CD1c-positive myeloid dendritic cell (primary cell): ENCODE data around the gene MPP2.
"Not testable (repeated sequence)": the region's sequence is repeated elsewhere in the genome, so short reads cannot be mapped to it uniquely, and the experiment has no call there.

Experiments
- DNase-seq: peaks from one replicate; pipeline ENCODE4 v3.0.0-alpha.2; 2016; ENCODE audit errors: extremely low spot score

The MPP2 gene

GRCh38 chr17:43846963-43847371, 60.4 kb downstream of the MPP2 start, which contains the start of gene CD300LG:
TSS of gene CD300LG (plus strand) at chr17:43847176. CDS start at chr17:43847217, 41 bp downstream.
- peak; percentile 75 for DNase-seq

DNA sequence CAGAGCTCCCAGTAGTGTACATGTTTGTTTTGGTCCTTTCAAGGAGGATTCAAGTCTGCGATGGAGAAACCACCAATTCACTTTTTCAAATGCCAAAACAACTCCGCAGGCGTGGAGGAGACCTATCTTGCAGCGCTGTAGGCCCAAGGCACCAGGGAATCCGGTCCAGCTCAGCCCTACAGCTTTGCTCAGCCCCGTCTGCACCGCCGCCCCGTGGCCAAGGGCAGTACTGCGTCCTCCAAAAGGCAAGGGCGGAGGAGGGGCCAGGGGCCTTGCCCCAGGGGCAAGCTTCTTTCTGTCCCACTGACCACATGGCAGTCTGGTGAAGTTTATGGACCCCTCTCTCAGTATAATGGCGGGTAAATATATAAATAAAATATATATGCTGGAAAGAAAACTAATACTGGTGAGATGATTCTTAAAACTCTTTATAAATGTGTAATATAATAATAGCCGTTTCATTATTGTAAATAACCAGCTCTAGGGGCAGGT, 61.1 kb downstream of the MPP2 start:
- DNase-seq: peak; percentile 79

GRCh38 chr17:43845766-43846165, 61.6 kb downstream of the MPP2 start:
- DNase-seq: no peak

GRCh38 chr17:43844241-43844640, 63.1 kb downstream of the MPP2 start:
- no peak for DNase-seq

DNA sequence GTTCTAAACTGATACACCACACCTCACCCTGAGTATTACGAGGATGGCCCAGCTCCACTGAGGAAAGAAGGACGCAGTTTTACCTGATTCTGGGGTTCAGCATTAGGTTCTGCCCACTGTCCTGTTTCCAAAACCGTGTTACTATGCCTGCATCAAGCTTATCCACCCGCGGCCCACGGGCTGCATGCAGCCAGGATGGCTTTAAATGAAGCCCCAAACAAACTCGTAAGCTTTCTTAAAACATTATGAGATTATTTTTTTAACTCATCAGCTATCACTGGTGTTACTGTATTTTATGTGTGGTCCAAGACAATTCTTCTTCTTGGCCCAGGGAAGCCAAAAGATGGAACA, 64.4 kb downstream of the MPP2 start:
- no peak for DNase-seq

GRCh38 chr17:43842091-43842974, 65.0 kb downstream of the MPP2 start:
- not testable (repeated sequence) for DNase-seq

GRCh38 chr17:43841282-43841681, 66.1 kb downstream of the MPP2 start:
- DNase-seq: no peak

DNA sequence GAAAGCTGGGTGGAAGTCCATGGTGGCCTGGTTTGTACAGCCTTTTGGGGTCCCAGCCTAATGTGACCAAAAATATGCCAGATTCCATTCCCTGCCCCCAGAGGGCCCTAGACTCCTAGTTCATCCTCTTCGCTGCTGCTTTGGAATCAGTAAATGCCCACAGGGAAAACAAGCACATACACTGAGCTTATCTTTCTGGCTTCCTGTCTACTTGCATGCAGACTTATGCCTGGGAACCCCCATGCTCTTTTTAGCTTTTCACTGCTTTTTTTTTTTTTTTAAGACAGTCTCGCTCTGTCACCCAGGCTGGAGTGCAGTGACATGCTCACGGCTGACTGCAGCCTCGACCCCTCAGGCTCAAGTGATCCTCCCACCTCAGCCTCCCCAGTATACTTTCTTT, 66.5 kb downstream of the MPP2 start:
- no peak for DNase-seq

DNA sequence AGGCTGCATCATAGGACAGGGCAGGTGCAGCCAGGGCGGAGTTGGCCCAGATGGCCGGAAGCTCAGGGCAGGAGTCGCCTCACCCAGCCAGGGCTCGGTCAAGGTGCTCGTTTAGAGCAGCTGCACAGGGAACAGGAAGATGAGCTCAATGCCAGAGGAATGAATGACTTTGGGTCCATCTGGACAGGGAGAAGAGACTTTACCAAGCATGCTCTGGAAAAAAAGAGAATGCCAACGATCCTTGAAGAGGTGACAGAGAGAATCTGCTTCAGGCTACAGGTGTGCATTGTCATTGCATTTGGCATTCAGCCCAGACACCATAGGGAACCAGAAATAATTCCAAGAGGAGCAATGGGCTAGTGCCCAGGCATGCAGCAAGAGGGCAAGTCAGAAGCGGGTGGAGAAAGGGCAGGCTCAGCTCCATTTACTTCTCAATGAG, 67.6 kb downstream of the MPP2 start:
- DNase-seq: no peak

- no peak for DNase-seq
Measured at GRCh38 chr17:43834106-43834505, 73.2 kb downstream of the MPP2 start.

- DNase-seq: peak; percentile 53
Measured at GRCh38 chr17:43832976-43833829, 74.1 kb downstream of the MPP2 start, which contains the start of gene MPP3. TSS of gene MPP3 (minus strand) at chr17:43833146. CDS start at chr17:43831906, 1,240 bp downstream.

DNA sequence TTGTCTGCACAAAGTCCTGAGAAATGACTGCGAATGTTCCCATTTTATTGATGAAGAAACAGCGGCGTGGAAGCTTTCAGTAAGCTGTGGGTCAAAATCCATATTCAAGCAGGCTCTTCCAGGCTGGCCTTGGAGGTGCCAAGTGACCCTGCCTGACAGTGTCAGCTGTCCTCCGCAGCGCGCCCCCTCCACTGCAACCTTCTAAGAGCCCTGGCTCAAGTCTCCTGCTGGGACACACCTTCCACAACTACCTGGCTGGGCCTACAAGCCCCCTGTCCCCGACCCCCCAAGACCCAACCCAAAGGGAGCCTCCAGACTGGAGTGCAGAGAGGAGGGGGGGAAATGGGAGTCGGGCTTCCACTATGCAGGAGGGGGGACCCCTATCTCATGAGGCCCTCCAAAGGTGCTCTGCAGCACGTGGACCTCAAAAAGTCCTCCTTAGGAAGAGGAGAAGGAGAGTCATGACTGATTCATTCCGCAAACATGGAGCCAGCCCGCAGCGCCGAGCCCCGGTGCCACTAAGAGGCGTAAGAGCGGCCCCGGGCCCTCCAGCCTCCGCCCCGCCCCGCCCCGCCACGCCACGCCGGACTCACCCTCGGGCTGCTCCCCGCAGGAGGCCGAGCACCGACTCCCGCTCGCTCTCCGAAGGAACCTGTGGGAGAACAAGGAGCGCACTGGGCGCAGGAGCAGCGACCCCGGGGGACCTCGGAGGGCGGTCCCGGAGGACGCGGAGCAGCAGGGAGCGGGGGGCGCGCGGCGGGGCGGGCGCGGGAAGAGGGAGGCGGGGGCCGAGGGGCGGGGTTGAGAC, 75.0 kb downstream of the MPP2 start:
- DNase-seq: peak; percentile 13

DNA sequence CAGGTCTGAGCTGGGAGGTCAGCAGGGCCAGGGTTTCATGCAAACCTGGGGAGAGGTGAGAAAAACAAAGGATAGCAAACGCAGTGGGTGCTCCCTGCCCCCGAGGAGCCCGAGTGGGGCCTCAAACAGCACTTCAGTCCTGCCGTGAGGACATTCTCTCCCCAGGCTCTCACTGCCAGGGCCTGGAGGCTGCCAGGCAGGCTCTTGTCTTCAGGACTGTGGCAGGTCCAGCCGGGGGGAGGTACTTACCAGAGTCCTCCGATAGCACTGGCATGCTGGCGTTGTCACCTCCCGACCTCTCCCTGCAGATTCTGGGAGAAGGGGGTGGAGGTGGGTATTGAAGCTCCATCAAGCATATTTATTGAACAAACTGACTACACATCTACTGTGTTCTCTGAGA, 75.7 kb downstream of the MPP2 start:
- DNase-seq: no peak

- DNase-seq: peak; percentile 5
Measured at GRCh38 chr17:43830510-43831140, 76.7 kb downstream of the MPP2 start.

GRCh38 chr17:43829738-43830137, 77.6 kb downstream of the MPP2 start:
- no peak for DNase-seq

DNA sequence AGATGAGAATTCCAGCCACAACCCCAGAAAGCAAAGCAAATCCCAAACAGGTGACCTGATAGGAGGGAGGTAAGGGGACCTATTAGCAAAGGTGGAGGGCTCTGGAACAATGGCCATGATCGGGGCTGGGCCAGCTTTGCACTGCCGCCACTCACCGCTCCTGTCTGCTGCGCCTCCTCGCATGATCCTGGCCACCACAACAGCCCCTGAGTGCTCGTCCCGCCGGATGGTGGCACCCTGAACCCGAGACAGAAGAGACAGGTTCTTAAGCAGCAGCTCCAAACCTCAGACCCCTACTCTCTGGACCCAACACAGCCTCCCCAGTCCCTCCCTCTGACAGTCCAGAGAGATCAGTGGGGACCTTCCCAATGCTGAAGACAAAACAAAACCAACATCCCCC, 79.7 kb downstream of the MPP2 start:
- no peak for DNase-seq

DNA sequence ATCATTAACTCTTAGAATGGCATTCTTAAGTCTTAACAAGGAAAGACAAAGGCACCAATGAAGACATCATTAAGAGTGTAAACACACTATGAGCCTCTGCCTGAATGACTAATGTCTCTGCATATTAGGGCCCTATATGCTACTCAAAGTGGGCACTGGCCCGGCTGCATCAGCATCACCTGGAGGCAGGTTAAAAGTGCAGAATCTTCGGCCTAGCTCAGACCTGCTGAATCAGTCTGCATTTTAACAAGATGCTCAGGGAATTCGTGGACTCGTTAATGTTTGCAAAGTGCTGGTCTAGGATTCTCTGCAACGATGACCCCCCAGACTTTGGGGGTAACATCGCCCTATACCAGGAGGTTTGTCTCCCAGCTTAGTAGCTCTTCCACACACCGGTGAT, 81.1 kb downstream of the MPP2 start:
- DNase-seq: no peak

DNA sequence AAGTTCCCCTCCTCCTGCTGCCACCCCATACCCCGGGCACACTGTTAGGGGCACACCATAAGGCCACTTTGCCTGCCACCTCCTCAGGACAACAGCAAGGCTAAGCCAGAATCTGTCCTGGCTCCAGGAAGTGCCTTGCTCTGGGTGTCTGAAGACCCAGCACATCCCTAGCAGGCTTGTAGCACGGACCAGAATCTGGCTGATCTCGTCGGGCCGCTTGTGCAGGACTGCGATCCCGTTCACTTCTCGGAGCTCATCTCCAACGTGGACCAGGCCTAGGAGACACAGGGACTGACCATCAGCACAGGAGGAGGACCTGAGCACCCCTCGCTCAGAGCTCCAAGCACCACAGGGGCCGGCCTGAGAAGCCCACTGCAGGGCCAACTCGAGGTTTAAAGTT, 81.8 kb downstream of the MPP2 start:
- DNase-seq: no peak
